HepG2 (cell line): ENCODE measurements around the gene RPLP2. TPM values are rescaled to one million over a fixed set of nuclear protein-coding genes. Genes with fewer than 3 reads are reported as not detected.

ENCODE experiments used
- ATAC-seq: fragments of 200-7000 bp; cut with Tn5 transposase; 3 replicates; pipeline ENCODE4 v1.9.1; 2020; ENCODE audit warnings: mild to moderate bottlenecking, moderate library complexity
- BruUV-seq: library from RNA; stranded (reverse); fragments of 400-500 nt; replicated peaks from 2 replicates; lab custom pipeline; 2021; lab: Mats Ljungman, UMichigan
- CTCF ChIA-PET: fragments of 300-600 bp; formaldehyde crosslinking; extraction: SDS; loops from one replicate; lab custom pipeline; 2021; ENCODE audit warnings: low total read pairs, inconsistent platforms, low intra/inter-chr PET ratio; lab: Yijun Ruan, JAX
- POLR2A ChIA-PET: fragments of 350-600 bp; sonication (Branson Sonifier 250); formaldehyde crosslinking; loops from one replicate; lab custom pipeline; 2020; ENCODE audit warnings: antibody characterized with exemption, inconsistent platforms; lab: Yijun Ruan, JAX
- DNase-seq: peaks from one replicate; pipeline ENCODE4 v3.0.0-alpha.2; 2015; ENCODE audit warnings: low spot score
- FAIRE-seq: peaks from 3 replicates; lab custom pipeline; 2011; peaks lifted over from hg19 to GRCh38; lab: Jason Lieb, UNC
- H2AFZ ChIP-seq: one replicate; pipeline ENCODE4 v1.6.1; 2011; ENCODE audit warnings: low read length, inconsistent platforms
- H3K27ac ChIP-seq: fragments of 300-600 bp; 3 replicates; pipeline ENCODE4 v1.8.0; 2011; ENCODE audit warnings: mixed run types, mild to moderate bottlenecking, mixed read lengths, low read length, inconsistent platforms; ENCODE audit not compliant: insufficient read depth; ENCODE audit errors: extremely low read length
- H3K27me3 ChIP-seq, 2 experiments: fragments of 200-600 bp in 1 of 2; 2 replicates in 1 of 2; 3 replicates in 1 of 2; pipeline versions ENCODE4 v1.6.0 to v1.8.0; 2011; ENCODE audit warnings: low read length in 2 of 2, mild to moderate bottlenecking in 2 of 2, moderate library complexity in 2 of 2, inconsistent platforms in 1 of 2; ENCODE audit not compliant: insufficient read depth in 2 of 2, control insufficient read depth in 1 of 2
- H3K36me3 ChIP-seq, 2 experiments: fragments of 200-600 bp in 1 of 2; replicated peaks in 1 of 2; 2 replicates in 1 of 2; 3 replicates in 1 of 2; pipeline versions ENCODE4 v1.5.1 to v1.8.0; 2011; ENCODE audit warnings: low read length in 2 of 2, inconsistent platforms in 1 of 2; ENCODE audit not compliant: insufficient read depth in 2 of 2, control insufficient read depth in 1 of 2
- H3K4me1 ChIP-seq: 2 replicates; pipeline ENCODE4 v1.5.1; 2012; ENCODE audit warnings: low read length, inconsistent platforms; ENCODE audit not compliant: insufficient read depth
- H3K4me2 ChIP-seq: 2 replicates; pipeline ENCODE4 v1.6.0; 2011; ENCODE audit warnings: low read depth, low read length, inconsistent platforms
- H3K4me3 ChIP-seq, 3 experiments: fragments of 200-600 bp in 1 of 3; sonication (generic), shearing (Covaris generic) in 1 of 3; replicated peaks in 1 of 3; 2 replicates each; pipeline ENCODE4 v1.5.1; 2011 to 2016; ENCODE audit warnings: low read length in 3 of 3, inconsistent platforms in 2 of 3, low read depth in 2 of 3, mild to moderate bottlenecking in 2 of 3, control low read depth in 1 of 3, mixed read lengths in 1 of 3; ENCODE audit not compliant: insufficient read depth in 1 of 3
- H3K79me2 ChIP-seq: one replicate; pipeline ENCODE4 v1.6.1; 2011; ENCODE audit warnings: low read length, inconsistent platforms; ENCODE audit not compliant: insufficient read depth
- H3K9ac ChIP-seq: 2 replicates; pipeline ENCODE4 v1.6.0; 2011; ENCODE audit warnings: mild to moderate bottlenecking, low read depth, low read length, inconsistent platforms; ENCODE audit not compliant: insufficient read depth
- H3K9me3 ChIP-seq: 2 replicates; pipeline ENCODE4 v1.5.1; 2012; ENCODE audit warnings: mild to moderate bottlenecking, low read length
- H4K20me1 ChIP-seq: 2 replicates; pipeline ENCODE4 v1.6.0; 2011; ENCODE audit warnings: inconsistent platforms, mild to moderate bottlenecking, low read length, moderate library complexity; ENCODE audit not compliant: insufficient read depth
- DMTF1 ChIP-seq: sonication (generic); formaldehyde crosslinking; IDR thresholded peaks from 2 replicates; pipeline ENCODE4 v1.4.0; 2020; ENCODE audit warnings: mild to moderate bottlenecking, missing genetic modification reagents
- RBM22 ChIP-seq: fragments of 200-400 bp; formaldehyde crosslinking; optimal IDR thresholded peaks from 2 replicates; pipeline ENCODE3; 2017; ENCODE audit warnings: mild to moderate bottlenecking, low read length, moderate library complexity
- SOX5 ChIP-seq: IDR thresholded peaks from 2 replicates; pipeline ENCODE4 v1.6.1; 2016; ENCODE audit warnings: borderline replicate concordance
- YEATS4 ChIP-seq: sonication (generic); formaldehyde crosslinking; IDR thresholded peaks from 2 replicates; pipeline ENCODE4 v1.4.0; 2020; ENCODE audit warnings: missing genetic modification reagents, borderline replicate concordance
- ZNF552 ChIP-seq: sonication (generic); formaldehyde crosslinking; IDR thresholded peaks from 2 replicates; pipeline ENCODE4 v1.9.0; 2022; ENCODE audit warnings: missing genetic modification reagents, mild to moderate bottlenecking, borderline replicate concordance
- WGBS: methylation state at CpG from one replicate; pipeline ENCODE4 v1.1.6; 2017; ENCODE audit warnings: low lambda C conversion rate; 5-methylcytosine and 5-hydroxymethylcytosine counted together
- in situ Hi-C: cut with HindIII; loops from 2 replicates; pipeline ENCODE4 v1.10.0; 2017; ENCODE audit warnings: low pct_unique_long_range_greater_than_20kb; ENCODE audit not compliant: extremely low pct_ligation_motif_present
- intact Hi-C: fragments of 100-400 bp; cut with micrococcal nuclease; formaldehyde crosslinking; loops from one replicate; pipeline ENCODE4 v1.10.0; 2022; ENCODE audit not compliant: unreplicated experiment
- polyA plus RNA-seq, 8 experiments: library from polyadenylated mRNA; depleted of rRNA in 3 of 8; stranded (reverse) in 7 of 8; unstranded in 1 of 8; fragments of >200 nt; fragmentation: Illumina TruSeq in 4 of 8; extraction: Trizol in 4 of 8; gene quantifications; 2 replicates each; pipeline versions ENCODE4 v1.2.1 to v1.2.3, GENCODE V29; 2011 to 2016; ENCODE audit warnings: low read depth in 4 of 8, missing spikeins in 1 of 8, mixed read lengths in 1 of 8; ENCODE audit not compliant: insufficient read depth in 1 of 8
- total RNA-seq, 5 experiments: library from RNA; depleted of rRNA; stranded (reverse); fragments of >200 nt; fragmentation: Illumina TruSeq; extraction: Trizol; gene quantifications; 2 replicates each; pipeline ENCODE4 v1.2.3, GENCODE V29; 2016; ENCODE audit warnings: low read depth in 1 of 5

The RPLP2 gene
- total and polyA plus RNA-seq, 2 of the 13 experiments (the other 11 are each of a cell fraction or from before 2014, with no cell fraction given), result 978 to 2,106 TPM

- BruUV-seq, result TSS peak; percentile 32
- Histone ChIP-seq H2AFZ (no peak overlapping the region), H3K4me1 (no peaks in the 10 kb centered on the region), H4K20me1 (peaks cover 9% of the 10 kb centered on the region; the same call in 1 of the 2 replicates), H3K4me3 (no peak overlapping the region)
- intact Hi-C loops, result loop anchor here (2.0 kb wide), 1 partner anchor 33 kb away; no protein-coding TSS in a partner anchor
- CTCF ChIA-PET, result no interaction called here
- TF ChIP-seq RBM22 (peak; percentile 44), YEATS4 (CRISPR knock-in tag) (no peak), ZNF552 (no peak), SOX5 (CRISPR knock-in tag) (no peak), DMTF1 (CRISPR knock-in tag) (no peak)
- TF ChIP-seq, all 625 proteins: peak for 1
- Histone ChIP-seq H3K9me3 (no peaks in the 10 kb centered on the region), H3K27me3 (no peaks in the 10 kb centered on the region), H3K9ac (no peak overlapping the region), H3K4me2 (no peak overlapping the region), H3K27ac (no peak overlapping the region), H3K79me2 (peaks cover 2% of the 10 kb centered on the region), H3K36me3 (peaks cover 21 to 75% of the 10 kb centered on the region in 2 experiments)
- WGBS, result 98% methylated on average over 8 of the region's 8 CpGs
- DNase-seq (no peak), FAIRE-seq (no peak), ATAC-seq (no peak)
- POLR2A ChIA-PET, result no interaction called here
- in situ Hi-C loops, result no loop called here
These were observed 48.1 kb upstream of the RPLP2 start for GRCh38 chr11:761526-762108.
